ENCODE measurements around the gene PARP15. TPM values are rescaled to one million over a fixed set of nuclear protein-coding genes. Genes with fewer than 3 reads are reported as not detected.

The PARP15 gene
- total and polyA plus RNA-seq, 2 of the 4 experiments (the other 2 are of a cell fraction), result 0.10 TPM; not detected in 1

DNA sequence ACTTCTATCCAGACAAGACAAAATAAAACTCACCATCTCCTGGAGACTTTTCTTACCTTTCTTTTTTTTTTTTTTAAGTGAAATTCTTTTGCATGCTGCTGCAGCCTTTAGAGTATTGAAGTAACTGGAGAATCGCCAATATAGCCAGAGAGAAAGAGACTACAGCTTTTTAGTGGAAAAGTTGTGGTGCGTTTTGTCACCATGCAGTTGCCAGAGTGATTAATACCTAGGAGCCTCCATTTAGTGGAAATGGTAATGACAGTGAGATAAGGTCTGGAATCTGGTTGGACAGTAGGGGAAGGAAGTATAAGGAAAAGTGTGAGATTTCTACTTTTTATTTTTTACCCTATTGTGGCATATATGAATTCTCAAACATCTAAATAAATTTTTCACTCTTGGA lies 85.1 kb downstream of the PARP15 start:
- no peak for TF ChIP-seq CHD1 (IDR thresholded peaks at IDR 0.05; ENCODE audit: low read depth, low read length)
- TF ChIP-seq FOS (IDR thresholded peaks at IDR 0.05; ENCODE audit: low read depth, low read length), result no peak
- no peak for TF ChIP-seq USF2 (IDR thresholded peaks at IDR 0.05; ENCODE audit: low read depth, low read length)
- no peak for TF ChIP-seq POLR2A (IDR thresholded peaks at IDR 0.05; ENCODE audit: low read depth, low read length)
- H4K20me1 ChIP-seq (ENCODE audit: insufficient read depth, low read length), result no peaks in the 10 kb centered on the region
- H3K4me2 ChIP-seq (ENCODE audit: low read depth, low read length), result no peak overlapping the region
- no peaks in the 10 kb centered on the region for H3K4me1 ChIP-seq (ENCODE audit: control insufficient read depth, insufficient read depth, low read length)
- CTCF ChIA-PET, result no interaction called here
- no peaks in the 10 kb centered on the region for H3K9me1 ChIP-seq (ENCODE audit: insufficient read depth, low read length)
- POLR2A ChIA-PET (ENCODE audit: unreplicated experiment), result no interaction called here
- H2BK20ac ChIP-seq (ENCODE audit: low read depth, low read length), result no peak overlapping the region
- no peak overlapping the region for H4K8ac ChIP-seq (ENCODE audit: low read depth in 2 of 2, low read length in 2 of 2)
- no peak overlapping the region for H3K27ac ChIP-seq (ENCODE audit: insufficient read depth, low read length)
- DNase-seq (no peak), ATAC-seq (ENCODE audit: low read depth) (no peak)
- no peak overlapping the region for H2BK120ac ChIP-seq (ENCODE audit: low read depth, low read length)
- no peak overlapping the region for H3K4ac ChIP-seq (ENCODE audit: low read depth, low read length)
- H4K91ac ChIP-seq (ENCODE audit: insufficient read depth, low read depth, low read length), result no peak overlapping the region
- peaks cover 7% of the 10 kb centered on the region for H3K27me3 ChIP-seq (ENCODE audit: control insufficient read depth, insufficient read depth, low read length)
- no peak overlapping the region for H3K9ac ChIP-seq (ENCODE audit: low read depth, low read length)
- intact Hi-C loops (cut with micrococcal nuclease), result no loop called here
- H2BK5ac ChIP-seq (ENCODE audit: low read depth, low read length, poor library complexity, severe bottlenecking), result no peak overlapping the region
- dilution Hi-C loops (cut with HindIII; ENCODE audit: low sequenced_read_pairs, unreplicated experiment), result no loop called here
- no peak overlapping the region for H3K18ac ChIP-seq (ENCODE audit: low read depth, low read length)
- no peak overlapping the region for H2BK15ac ChIP-seq (ENCODE audit: low read depth, low read length)
- no TSS peak for BruUV-seq (replicated peaks)
- H2AK9ac ChIP-seq (replicated peaks; ENCODE audit: low read depth, low read length, poor library complexity), result no peak overlapping the region
- no peak overlapping the region for H4K5ac ChIP-seq (ENCODE audit: low read depth, low read length)
- no peak overlapping the region for H3K14ac ChIP-seq (replicated peaks; ENCODE audit: low read depth, low read length)
- no peak overlapping the region for H2AK5ac ChIP-seq (ENCODE audit: low read depth, low read length)
- WGBS, 2 experiments (ENCODE audit: extremely low coverage in 2 of 2, insufficient read length in 1 of 2), result 80% methylated on average over 1 of the region's 2 CpGs; no CpG with 5 or more reads in 1 of the 2 experiments
- H2AFZ ChIP-seq (replicated peaks; ENCODE audit: low read length, poor library complexity), result no peak overlapping the region
- peaks cover 9% of the 10 kb centered on the region; the same call in 1 of the 2 replicates for H3K9me3 ChIP-seq (ENCODE audit: control insufficient read depth, insufficient read depth, low read length)
- H3K4me3 ChIP-seq (ENCODE audit: insufficient read depth, low read depth, low read length), result no peak overlapping the region
- H3K56ac ChIP-seq (ENCODE audit: extremely low read depth, insufficient read depth, low read length), result no peak overlapping the region
- no peaks in the 10 kb centered on the region for H3K36me3 ChIP-seq (ENCODE audit: control insufficient read depth, insufficient read depth, low read length)
- in situ Hi-C loops (cut with MboI; ENCODE audit: low sequenced_read_pairs), result no loop called here
- no peak overlapping the region for H3K23ac ChIP-seq (ENCODE audit: low read depth, low read length)
- no peaks in the 10 kb centered on the region for H3K79me1 ChIP-seq (ENCODE audit: low read depth in 1 of 2, low read length in 2 of 2)
